ENCODE measurements around the gene MTNR1A.
A peak's percentile ranks its signal among the peaks of the same experiment; 100 is the strongest.

Gene MTNR1A

DNA sequence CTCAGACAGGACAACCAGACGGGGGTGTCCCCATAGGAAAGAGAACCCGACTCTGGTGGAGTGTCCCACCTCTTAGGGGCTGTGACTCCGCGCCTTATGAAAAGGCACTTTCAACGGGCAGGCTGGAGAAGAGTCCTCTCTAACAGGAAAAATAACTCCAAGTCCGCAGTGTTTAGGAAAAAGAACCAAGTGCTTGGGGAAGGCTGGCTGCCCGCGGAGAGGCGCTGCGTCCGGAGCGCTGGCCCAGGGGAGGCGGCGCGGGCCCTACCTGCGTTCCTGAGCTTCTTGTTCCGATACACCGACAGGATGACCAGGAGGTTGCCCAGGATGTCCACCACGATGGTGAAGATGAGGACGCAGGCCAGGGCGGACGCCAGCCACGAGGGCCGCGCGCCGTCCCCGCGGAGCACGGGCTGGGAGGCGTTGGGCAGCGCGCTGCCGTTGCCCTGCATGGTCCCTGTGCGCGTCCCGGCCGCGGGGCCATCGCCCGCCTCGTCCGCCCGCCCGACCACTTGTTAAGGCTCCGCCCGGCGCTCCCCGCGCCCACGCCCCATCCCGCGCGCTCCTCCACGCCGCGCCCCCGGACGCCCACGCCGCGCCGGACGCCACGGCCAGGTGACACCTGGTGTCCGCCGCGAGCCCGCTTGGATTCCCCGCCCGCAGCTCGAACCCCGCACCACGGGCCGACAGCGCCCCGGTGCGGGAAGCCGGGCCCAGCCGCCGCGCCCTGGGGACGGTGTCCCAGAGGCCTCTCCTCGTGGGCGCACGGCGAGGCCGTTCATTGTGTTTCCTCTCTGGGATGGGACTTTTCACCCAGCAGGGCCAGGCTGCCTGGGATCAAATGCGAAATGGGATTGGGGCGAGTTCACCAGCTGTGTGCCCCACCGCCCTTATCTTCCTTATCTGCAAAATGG is at the start of gene MTNR1A:
TSS of gene MTNR1A (minus strand) at position 654 of the 914 bp plus-strand sequence. CDS start at position 452, 202 bp downstream.
- no peak for DNase-seq

DNA sequence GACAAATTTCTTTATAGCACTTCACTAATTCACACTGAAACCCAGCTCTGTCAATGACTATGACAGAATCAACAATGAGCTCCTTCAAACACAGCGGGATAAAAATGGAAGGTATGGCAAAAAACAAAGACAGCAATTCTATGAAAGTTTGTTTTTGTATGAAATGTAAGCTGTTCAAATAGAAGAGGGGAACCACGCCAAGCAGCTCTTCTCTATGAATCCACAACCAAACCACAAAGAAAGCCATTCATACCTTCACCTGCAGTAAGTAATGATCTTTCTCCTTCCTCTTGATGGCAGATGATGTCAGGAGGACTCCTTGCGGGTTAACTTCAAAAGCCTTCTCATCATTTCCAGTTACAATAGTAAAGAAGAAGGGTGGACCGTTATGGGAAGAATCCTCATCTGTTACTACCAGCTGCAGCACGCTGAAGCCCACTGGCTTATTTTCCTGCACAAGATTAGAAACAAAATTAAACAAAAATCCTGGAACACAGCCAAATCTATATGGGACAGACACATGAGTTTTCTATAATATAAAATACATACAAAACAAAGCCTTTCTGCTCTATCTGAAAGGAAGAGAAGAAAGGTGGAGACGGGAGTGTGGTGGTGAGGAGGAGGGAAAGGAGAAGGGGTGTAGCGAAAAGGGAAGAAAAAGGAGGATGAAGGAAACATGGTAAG is 48.9 kb upstream of the MTNR1A start:
- DNase-seq = no peak

GRCh38 chr4:186602978-186603377 is 47.6 kb upstream of the MTNR1A start:
- DNase-seq = no peak

- DNase-seq = no peak
Measured at GRCh38 chr4:186599483-186599882, 44.1 kb upstream of the MTNR1A start.

- DNase-seq = no peak
Measured at GRCh38 chr4:186598686-186599085, 43.3 kb upstream of the MTNR1A start.

DNA sequence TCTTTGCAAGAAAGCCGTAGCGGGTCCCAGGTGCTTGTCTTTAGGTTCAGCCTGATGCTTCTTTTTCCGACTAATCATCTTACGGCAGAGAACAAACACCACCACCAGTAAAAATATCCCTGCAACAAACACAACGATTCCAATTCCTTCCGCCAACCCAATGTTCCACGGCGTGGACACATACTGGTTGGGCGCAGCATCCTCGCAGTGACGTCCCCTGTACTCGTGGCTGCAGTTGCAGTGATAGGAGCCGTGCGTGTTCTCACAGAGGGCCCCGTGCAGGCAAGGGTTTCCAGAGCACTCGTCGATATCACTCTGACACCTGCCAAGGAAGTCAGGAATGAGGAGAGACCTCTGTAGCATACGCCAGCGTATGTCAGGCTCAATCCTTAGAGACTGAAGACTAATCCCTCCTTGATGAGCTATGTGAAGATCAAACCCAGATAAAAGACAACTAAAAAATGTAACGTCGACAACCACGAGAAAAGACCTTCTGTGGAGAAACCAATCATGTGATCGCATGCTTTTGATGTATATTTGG is 41.6 kb upstream of the MTNR1A start:
- no peak for DNase-seq

DNA sequence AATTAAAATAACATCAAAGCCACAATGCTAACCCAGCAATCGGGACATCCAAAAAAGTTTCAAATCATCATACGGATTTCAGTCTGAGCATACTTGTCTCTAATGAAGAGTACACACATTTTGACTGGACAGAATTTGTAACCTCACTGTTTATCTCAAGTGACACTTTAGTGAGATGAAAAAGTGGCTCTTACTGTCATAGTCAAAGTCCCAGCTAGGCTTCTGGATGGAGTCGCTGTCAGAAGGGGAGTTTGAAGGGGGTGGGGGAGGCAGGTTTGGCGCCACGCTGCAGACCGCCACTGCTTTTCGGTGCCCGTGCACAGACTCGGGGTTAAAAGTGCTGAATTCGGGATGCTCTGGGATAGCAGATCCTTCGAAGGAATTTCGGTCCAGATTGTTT is 41.0 kb upstream of the MTNR1A start:
- no peak for DNase-seq

- DNase-seq = no peak
Measured at GRCh38 chr4:186593587-186593973, 38.2 kb upstream of the MTNR1A start.

DNA sequence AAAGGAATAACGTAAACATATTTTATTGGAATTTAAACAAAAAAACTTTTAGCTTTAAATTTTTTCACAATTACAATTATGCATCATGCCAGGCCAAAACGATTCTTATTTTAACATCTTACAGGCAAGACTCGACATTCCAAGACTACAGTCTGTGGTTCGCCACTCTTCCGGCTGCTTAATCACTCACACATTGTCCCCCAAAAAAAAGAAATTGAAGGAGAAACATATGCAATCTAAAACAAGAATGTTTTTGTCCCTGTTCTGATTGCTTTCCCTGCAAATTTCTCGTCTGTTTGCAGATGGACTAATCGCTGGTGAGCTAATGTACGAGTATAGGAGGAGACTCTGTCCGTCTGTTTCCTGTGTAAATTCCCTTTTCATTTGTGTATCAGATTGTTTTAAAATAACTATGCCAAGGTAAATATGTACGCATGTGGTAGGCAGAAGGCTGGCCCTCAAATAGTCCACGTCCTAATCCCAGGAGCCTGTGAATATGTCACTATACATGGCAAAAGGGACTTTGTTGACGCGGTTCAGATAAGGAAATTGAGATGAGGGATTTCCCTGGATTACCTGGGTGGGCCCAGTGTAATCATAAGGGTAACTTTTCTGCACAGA is 37.7 kb upstream of the MTNR1A start:
- no peak for DNase-seq

- no peak for DNase-seq
Measured at GRCh38 chr4:186592445-186592844, 37.1 kb upstream of the MTNR1A start.

- DNase-seq = no peak
Measured at GRCh38 chr4:186591651-186592050, 36.3 kb upstream of the MTNR1A start.

- no peak for DNase-seq
Measured at GRCh38 chr4:186588503-186588902, 33.1 kb upstream of the MTNR1A start.

GRCh38 chr4:186587416-186588018 is 32.1 kb upstream of the MTNR1A start:
- peak; percentile 79 for DNase-seq

DNA sequence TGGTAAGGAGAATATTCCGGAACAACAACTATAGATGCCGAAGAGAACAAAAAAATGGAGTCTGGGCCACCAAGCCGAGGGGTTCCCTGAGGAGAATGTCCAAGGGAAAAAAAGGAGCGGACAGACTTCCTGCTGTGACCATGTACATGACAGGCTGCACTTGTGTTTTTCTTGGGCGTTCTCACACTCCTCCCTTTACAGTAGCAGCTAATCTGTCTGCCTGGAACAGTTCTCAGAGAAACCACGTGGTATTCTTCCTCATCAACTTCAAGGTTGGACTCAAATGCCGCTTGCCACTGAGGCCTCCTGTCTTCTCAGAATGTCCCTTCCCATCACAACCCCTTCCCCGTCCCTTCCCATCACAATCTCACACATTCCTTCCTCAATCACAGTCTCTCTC is 30.8 kb upstream of the MTNR1A start:
- no peak for DNase-seq

GRCh38 chr4:186584912-186585311 is 29.5 kb upstream of the MTNR1A start:
- DNase-seq = no peak

GRCh38 chr4:186581421-186581820 is 26.1 kb upstream of the MTNR1A start:
- DNase-seq = no peak

DNA sequence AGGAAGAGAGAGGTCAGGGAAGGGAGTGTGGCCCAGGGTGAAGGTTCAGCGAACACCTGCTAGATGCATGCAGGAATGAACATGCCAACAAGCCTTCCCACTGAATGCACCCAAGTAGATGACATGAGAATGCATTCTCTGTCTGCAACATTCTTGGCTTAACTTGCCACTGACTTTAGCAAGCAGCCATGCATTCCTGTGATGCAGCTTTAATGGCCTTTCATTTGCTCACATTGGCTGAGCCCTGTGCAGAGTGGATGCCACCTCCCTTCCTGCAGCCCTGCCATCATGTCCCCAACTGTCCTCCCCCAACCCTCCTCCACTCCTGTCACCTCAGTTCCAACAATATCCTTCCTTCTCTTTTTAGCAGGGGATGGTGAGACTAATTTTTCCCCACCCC is 25.3 kb upstream of the MTNR1A start:
- no peak for DNase-seq

GRCh38 chr4:186570193-186570996 is 15.0 kb upstream of the MTNR1A start:
- no peak for DNase-seq

- no peak for DNase-seq
Measured at GRCh38 chr4:186569533-186570192, 14.3 kb upstream of the MTNR1A start.

- no peak for DNase-seq
Measured at GRCh38 chr4:186566068-186566467, 10.7 kb upstream of the MTNR1A start.

DNA sequence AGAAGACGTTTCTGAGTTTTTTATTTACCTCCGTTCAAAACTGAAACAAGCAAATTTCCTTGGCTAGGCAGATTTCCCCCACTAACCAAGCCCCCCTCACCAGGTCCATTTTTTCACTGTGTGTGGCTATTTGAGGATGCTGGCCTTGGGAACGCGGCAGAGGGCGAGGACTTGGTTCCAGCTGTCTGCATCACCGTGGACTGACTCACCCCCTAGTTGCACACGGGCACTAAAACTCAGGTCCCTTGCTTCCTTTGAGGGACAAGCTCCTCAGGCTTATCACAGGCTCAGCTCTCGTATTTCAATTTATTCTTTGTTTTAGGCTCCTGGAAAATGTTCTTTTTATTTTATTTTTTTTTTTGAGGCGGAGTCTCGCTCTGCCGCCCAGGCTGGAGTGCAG is 8.4 kb upstream of the MTNR1A start:
- no peak for DNase-seq

DNA sequence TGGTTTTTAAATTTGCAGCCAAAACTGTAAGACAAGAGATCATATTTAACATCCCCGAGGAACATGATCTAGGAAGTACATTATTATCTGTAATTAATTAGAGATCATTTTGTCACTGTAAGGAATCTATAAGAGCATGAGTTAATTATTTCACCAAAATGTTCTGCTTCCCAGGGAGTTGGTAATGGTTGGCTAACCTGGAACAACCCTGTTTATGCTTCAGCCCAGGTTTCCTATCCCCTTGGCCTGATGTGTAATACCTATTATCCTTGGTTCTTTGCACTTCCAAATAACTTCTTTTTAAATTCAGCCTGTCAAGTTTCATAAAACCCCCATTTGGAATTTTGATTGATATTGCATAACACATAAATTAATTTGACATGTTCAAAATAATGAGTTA is 6.4 kb upstream of the MTNR1A start:
- DNase-seq = no peak

Measured in stimulated activated CD8-positive, alpha-beta memory T cell treated with anti-CD3 and anti-CD28 coated beads, Interleukin-4, amount 100 ng/mL, for 48 hours (primary cell).